ENCODE data around the gene NTM.

The NTM gene

DNA sequence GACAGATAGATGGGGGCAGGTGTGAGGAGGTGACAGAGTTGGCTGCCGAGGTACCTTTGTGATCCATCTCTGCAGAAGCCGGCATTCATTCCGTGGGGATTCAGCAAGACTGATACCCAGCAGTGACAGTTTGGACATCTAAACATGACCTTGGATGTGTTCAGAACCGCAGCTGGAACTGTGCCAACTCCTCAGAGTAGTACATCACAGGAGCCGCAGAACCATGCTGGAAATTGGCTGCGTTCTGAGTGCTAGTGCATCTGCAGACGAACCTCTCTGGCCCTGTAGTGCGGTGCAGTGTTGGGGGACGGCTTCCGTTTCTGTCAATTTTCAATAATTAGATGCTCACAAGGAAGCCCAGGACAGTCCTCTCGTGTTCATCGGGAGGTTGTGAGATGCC lies 772.1 kb downstream of the NTM start:
- Histone ChIP-seq H3K36me3 (no peaks in the 10 kb centered on the region), H3K27me3 (ENCODE audit: insufficient read depth, low read depth, severe bottlenecking) (no peaks in the 10 kb centered on the region), H3K4me3 (ENCODE audit: low read depth, low read length) (no peak overlapping the region), H3K27ac (no peak overlapping the region), H3K9me3 (ENCODE audit: severe bottlenecking) (no peaks in the 10 kb centered on the region)
- no peak for DNase-seq
- no peak for TF ChIP-seq CTCF (IDR thresholded peaks at IDR 0.05; ENCODE audit: low read depth, low read length)

DNA sequence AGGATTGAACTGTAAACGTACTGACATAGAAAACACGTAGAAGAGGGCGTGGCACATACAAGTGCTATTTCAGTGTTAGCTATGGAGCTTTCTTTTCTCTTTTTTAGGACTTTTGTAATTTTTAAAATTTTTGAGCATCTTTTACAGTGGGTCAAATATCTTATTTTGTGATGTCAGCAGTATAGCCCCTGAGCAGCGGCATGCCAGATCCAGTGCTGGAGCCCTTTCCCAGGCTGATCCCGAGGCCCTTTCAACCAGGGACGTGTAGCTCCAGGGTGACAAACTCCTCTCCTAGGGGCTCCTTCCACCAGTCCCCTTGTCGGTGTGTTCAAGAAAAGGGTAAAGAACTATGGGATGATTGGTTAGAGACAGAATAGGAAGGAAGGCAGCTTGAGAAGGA lies 777.0 kb downstream of the NTM start:
- H3K36me3 ChIP-seq, result no peaks in the 10 kb centered on the region
- no peak for TF ChIP-seq CTCF (IDR thresholded peaks at IDR 0.05; ENCODE audit: low read depth, low read length)
- H3K27ac ChIP-seq, result no peak overlapping the region
- H3K4me3 ChIP-seq (ENCODE audit: low read depth, low read length), result no peak overlapping the region
- no peaks in the 10 kb centered on the region for H3K27me3 ChIP-seq (ENCODE audit: insufficient read depth, low read depth, severe bottlenecking)
- no peaks in the 10 kb centered on the region for H3K9me3 ChIP-seq (ENCODE audit: severe bottlenecking)
- DNase-seq, result no peak

DNA sequence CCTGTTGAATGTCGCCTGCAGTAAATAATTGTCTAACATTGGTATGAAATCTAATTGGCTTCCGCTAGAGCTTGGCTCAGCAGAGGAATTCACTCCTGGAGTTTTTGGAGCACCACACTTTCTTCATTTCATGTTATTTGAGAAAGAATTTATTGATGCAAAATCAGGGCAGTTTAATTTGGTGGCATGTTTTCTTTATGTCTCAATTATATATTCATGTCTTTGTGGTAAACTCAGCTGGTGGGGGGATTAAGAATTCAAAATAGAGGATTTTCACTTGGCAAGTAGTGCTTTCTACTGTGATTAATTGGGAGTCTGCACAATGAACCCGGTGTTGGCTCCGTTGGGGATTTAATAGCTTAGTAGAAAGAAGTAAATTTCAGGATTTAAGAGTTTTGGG lies 784.4 kb downstream of the NTM start:
- no peak for DNase-seq
- no peaks in the 10 kb centered on the region for H3K9me3 ChIP-seq (ENCODE audit: severe bottlenecking)
- no peak overlapping the region for H3K27ac ChIP-seq
- no peaks in the 10 kb centered on the region for H3K36me3 ChIP-seq
- no peak for TF ChIP-seq CTCF (IDR thresholded peaks at IDR 0.05; ENCODE audit: low read depth, low read length)
- H3K27me3 ChIP-seq (ENCODE audit: insufficient read depth, low read depth, severe bottlenecking), result no peaks in the 10 kb centered on the region
- H3K4me3 ChIP-seq (ENCODE audit: low read depth, low read length), result no peak overlapping the region

GRCh38 chr11:132158091-132158490 lies 787.7 kb downstream of the NTM start:
- no peak overlapping the region for H3K4me3 ChIP-seq (ENCODE audit: low read depth, low read length)
- H3K27me3 ChIP-seq (ENCODE audit: insufficient read depth, low read depth, severe bottlenecking), result no peaks in the 10 kb centered on the region
- no peak overlapping the region for H3K27ac ChIP-seq
- H3K36me3 ChIP-seq, result no peaks in the 10 kb centered on the region
- TF ChIP-seq CTCF (IDR thresholded peaks at IDR 0.05; ENCODE audit: low read depth, low read length), result peak; percentile 52
- peak; percentile 41 for DNase-seq
- no peaks in the 10 kb centered on the region for H3K9me3 ChIP-seq (ENCODE audit: severe bottlenecking)

DNA sequence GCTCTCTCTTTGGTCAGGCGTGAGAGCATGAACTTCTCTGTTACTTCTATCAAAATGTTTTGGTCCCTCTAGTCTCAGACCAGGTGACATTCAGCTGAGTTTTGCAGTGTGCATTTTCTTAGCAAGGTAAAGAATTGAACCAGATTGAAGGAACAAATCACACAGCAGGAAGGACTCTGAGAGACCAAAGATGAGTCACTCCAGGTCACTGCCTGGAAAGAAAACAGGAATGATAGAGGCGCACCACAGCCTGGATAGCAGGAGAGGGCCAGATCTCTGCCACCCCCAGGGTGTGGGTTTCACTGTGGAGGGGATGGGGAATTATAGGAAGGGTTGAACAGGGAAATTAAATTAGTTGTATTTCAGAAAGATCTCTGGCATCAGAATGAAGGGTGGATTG lies 788.3 kb downstream of the NTM start:
- no peaks in the 10 kb centered on the region for H3K36me3 ChIP-seq
- DNase-seq, result no peak
- no peak overlapping the region for H3K27ac ChIP-seq
- no peak for TF ChIP-seq CTCF (IDR thresholded peaks at IDR 0.05; ENCODE audit: low read depth, low read length)
- H3K4me3 ChIP-seq (ENCODE audit: low read depth, low read length), result no peak overlapping the region
- H3K27me3 ChIP-seq (ENCODE audit: insufficient read depth, low read depth, severe bottlenecking), result no peaks in the 10 kb centered on the region
- H3K9me3 ChIP-seq (ENCODE audit: severe bottlenecking), result no peaks in the 10 kb centered on the region

DNA sequence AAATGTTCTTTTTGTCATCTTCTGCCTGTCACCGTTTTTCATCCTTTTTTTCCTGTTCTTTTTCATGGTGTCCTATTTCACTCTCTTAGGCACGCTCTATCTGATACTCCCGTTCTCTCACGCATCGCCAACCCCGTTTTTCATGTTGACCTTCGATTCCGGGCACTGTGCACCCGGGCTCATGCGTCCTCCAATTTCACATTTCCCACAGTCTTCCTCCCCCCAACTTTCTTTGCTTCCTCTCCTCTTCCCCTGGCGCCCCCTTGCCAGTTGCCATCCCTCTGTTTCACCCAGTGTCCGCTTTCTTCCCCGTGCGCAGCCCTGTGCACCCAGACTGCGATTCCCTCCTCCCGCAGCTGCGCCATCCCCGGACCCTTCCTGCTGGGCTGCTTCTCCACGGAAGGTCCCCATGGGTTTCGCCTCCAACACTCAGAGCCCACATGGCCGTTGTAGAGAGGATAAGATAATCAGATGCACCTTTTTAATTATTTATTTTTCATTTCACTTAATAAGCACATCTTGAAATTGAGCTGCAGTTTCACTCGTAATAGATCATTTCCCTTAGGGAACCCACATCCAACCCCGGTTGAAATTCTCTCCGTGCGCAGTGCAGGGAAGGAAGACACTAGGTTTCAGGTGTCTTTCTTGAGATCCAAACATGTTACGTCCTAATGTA lies 791.1 kb downstream of the NTM start:
- Histone ChIP-seq H3K36me3 (no peaks in the 10 kb centered on the region), H3K27ac (no peak overlapping the region), H3K4me3 (ENCODE audit: low read depth, low read length) (no peak overlapping the region), H3K27me3 (ENCODE audit: insufficient read depth, low read depth, severe bottlenecking) (no peaks in the 10 kb centered on the region), H3K9me3 (ENCODE audit: severe bottlenecking) (no peaks in the 10 kb centered on the region)
- no peak for DNase-seq
- TF ChIP-seq CTCF (IDR thresholded peaks at IDR 0.05; ENCODE audit: low read depth, low read length), result no peak

All from WERI-Rb-1 (cell line).